Hematopoietic multipotent progenitor cell treated with erythropoietin and hydrocortisone succinate and interleukin-3 and kit ligand, for 8 days (in vitro differentiated cells): Measurements from ENCODE around the gene CAPN13.
A peak's percentile ranks its signal among the peaks of the same experiment; 100 is the strongest.

Source experiments
- DNase-seq: peaks from one replicate; pipeline ENCODE4 v3.0.0-alpha.2; 2015

The CAPN13 gene

DNA sequence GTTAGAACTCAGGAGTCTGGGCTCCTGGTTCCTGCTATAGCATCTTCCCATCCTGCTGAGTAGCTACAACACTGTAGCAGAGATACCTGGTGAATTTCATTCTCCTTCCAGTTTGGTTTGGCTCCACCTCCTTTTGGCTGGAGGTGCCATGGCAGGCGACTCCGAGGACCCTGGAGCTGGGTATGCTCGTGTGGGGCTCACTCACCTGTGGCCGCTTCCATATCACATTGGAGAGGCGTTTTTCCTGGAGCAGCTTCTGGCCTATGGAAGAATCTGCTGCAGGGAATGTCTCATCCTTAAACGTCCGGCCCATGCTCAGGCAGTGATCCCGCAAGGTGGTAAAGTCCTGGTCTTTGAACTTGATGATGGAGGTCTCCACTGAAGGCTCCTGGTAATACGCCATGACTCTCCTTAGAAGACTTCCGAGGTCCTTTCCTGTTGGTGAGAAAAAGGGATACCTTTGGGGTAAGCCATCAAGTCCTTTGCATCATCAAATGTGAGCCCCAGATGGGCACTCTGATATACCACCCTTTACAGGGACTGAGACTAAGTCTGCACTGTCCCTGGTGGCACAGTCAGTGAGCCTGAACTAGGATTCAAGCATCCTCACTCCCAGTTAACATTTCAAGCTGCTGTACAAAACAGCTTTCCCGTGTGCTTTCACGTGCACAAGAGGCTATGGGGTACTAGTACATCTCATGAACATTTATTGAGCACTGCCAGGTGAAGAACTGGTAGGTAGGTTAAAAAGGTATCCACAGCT lies 20.1 kb downstream of the CAPN13 start:
- no peak for DNase-seq

DNA sequence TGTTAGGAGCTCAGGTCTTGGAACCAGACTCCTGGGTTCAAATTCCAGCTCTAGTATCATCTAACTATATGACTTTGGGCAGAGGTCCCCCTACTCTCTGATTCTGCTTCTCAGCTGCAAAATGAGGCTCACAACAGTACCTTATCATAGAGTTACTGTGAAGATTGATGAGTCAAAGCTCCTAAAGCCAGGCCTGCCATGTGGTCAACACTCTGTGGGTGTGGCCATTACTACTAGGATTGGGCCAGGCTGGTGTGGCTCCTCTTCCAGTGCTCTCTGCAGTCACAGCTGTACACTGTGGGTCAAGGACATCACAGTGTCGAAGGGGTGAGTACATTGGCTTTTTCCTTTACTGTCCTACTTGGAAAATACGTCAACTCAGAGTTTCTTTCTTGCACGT lies 22.6 kb downstream of the CAPN13 start:
- no peak for DNase-seq

DNA sequence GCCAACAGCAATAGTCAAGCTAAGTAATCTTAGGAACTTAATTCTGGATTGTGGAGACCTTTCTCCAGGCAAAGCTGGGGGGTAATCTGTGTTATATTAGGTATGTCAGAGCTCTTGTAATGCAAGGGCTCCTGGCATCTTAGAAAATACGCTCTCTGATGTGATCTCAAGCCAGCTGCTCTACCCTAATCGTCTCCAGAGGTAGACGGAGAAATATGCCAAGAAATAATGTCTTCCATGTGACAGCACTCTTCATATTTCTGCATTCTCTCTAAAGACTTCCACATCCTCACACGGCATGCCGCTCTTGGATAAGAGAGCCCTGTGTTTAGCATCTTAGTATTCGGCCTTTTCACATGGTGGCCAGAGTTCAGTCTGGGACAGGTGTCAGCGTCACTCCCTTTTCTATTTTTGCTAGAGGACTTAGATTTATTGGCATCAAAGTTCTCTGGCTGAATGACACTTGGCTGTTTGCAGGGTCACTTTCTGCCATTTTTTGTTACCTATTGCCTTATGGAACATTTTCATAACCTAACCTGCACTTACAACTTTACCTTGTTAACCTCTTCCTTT lies 25.2 kb downstream of the CAPN13 start:
- DNase-seq, result no peak

DNA sequence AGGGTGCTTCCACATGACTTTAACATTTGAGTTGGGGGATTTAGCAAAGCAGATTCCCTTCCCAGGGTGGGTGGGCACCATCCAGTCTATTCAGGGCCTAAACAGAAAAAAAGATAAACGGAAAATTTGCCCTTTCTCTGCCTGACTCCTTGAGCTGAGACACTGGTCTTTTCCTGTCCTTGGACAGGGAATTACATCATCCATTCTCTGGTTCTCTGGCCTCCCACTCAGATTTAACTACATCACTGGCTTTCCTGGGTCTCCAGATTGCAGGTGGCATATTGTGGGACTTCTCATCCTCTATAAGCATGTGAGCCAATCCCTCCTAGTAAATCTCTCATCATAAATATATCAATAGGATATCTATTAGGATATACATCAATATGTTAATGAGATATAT lies 25.8 kb downstream of the CAPN13 start:
- no peak for DNase-seq

DNA sequence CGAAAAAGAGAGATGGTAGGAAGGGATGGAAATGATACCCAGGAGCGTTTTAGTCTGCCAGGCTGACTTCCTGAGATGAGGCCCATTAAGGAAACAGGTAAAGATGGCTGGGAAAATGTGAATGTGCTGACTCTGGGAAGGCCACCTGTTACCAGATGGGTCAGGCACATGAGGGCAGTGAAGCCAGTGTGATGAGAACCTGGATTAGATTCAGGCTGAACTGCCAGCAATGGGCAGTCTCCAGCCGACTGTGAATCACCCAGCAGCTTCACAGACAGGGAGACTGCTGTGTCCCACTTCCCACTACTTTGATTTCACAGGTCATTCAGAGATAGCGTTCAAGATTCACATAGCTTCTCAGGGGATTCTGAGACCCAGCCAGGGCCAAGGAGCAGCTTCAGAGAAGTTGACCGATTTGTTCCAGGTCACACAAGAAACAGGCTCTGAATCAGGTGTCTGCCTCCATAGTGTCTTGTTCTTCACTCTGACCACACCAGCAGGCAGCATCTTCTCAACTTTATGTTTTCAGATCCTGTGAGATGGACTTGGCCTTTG lies 26.4 kb downstream of the CAPN13 start:
- no peak for DNase-seq

DNA sequence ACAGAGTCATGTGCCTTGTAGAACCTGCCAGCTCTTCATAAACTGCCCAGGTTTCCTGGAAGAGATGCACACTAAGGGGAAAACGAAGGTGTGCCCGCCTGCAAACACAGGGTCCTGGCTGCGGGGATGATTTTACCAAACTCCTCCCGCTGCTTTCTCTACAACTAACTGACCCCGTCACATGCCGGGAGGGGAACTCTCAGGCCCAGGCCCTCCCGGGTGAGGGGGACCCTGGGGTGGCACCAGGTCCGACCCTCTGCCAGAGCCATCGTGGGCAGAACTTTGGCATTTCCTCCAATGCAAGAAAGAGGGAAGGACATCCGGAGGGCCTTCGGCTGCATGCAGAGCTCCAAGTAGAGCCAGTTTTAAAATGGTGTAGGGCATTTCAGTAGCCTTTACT lies 28.6 kb downstream of the CAPN13 start:
- no peak for DNase-seq

DNA sequence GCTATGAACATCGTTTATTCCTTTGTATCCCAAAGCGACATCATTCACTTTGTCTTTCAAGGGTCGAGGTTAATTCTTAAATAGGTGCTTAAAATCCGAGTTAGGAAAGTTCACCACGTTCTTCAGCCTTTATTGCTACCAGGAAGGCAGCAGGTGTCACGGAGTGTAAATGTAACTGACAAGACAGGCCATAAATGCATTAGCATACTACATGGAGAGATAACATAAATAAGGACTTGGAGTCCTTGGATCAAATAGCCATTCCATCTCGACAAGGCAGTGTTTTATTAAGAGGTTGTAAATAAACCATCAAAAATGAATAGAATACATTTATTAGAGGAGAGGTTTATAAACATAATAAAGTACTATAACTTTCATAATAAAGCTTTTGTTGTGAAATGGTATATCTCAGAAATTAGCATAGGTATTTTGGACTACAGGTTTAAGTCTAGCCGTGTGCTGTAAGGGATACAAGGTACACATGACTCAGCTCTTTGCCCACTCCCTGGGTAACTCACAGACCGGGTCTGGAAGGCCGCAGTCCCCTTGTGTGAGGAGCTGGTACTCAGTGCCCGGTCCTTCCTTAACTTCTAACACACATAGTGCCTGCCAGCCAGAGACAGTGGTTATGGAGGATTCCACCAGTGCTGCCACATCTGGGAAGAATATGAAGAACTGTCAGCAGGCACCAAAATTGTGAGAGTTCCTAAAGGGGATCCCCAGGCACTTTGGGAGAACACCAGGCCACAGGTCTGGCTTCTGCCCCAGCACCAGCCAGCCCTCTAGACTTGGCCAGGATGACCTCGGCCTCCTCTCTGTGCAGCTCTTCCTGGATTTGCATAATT lies 29.4 kb downstream of the CAPN13 start:
- DNase-seq, result no peak

DNA sequence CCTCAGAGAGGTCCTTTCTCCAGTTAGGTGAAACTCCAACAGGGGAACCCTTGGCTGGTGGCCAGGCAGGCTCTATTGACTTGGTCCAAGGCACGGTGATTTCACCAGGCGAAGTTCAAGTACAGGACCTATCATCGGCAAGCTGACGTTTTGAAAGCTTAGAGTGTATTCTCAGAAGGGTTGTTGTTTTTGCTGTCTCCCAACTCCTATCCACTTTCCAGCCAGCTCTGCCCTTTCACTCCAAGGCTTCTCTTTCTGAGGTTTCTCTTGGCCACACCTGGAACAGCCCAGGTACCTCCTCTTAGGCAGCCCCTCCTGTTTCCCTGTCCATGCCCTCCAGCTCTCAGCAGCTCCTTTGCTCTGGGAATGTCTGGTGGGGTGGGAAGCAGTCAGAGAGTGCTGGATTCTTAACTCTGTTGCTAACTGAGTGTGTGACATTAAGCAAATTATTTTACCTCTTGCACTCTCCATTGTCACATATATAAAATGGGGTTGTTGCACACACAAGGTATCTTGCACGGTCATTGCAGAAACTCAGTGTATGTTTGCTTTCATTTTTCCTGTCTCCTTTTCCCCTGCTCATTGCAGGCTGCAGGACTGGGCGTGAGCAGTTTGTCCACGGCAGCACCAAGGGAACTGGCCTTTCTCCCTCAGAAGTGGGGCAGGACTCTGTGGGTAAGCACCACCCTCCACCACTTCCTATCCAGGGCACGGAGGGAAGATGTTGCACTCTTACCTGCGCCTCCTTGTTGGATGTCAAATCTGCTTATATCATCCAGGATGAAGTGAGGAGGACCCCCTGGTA lies 30.2 kb downstream of the CAPN13 start:
- DNase-seq, result no peak

DNA sequence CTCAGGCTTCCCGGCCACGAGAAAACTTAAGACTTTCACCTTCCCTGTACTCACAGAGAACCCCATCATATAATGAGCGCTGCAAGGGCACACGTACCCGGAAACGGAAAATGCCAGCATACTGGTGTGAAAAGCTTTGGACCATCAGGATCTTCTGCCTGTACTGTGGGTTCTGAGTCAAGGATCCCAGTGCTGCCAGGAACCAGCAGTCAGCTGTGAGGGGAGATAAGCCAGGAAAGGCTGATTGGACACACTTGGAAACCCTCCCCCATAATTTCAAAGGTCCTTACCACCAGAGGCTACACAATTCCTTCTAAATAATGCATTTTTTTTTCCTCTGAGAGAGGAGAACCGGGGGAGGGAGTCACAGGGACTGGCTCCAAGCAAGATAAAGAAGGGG lies 31.4 kb downstream of the CAPN13 start:
- DNase-seq, result peak; percentile 9

DNA sequence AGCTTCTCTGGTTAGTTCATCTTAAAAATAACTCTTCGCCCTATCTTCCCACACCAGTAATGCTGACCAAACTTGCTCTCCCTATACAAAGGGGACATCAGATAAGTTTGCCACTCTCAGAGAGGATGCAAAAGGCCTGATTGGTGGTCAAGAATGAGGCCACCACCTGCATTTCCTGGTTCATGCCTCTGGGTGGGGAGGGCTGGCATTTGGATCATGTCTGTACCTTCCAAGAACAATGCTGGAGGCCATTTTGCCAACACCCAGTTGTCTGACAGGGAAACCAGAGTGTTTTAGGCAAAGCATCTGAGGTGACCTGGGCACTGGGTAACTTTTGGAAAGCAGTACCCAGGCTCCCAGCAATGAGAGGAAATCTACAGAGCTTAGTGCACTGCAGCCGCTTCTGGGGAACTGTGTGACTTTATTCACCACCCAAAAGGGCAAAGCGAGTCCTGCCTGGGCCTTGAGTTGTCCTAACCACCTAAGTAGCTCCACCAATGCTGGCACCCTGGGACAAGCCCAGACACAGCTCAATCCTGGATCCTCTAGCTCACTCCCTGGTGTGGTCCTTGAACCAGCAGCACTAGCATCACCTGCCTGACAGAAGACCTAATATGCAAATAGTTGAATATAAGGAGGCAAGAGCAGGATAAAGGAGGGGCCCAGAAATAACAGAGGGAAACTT lies 35.1 kb downstream of the CAPN13 start:
- DNase-seq, result no peak

DNA sequence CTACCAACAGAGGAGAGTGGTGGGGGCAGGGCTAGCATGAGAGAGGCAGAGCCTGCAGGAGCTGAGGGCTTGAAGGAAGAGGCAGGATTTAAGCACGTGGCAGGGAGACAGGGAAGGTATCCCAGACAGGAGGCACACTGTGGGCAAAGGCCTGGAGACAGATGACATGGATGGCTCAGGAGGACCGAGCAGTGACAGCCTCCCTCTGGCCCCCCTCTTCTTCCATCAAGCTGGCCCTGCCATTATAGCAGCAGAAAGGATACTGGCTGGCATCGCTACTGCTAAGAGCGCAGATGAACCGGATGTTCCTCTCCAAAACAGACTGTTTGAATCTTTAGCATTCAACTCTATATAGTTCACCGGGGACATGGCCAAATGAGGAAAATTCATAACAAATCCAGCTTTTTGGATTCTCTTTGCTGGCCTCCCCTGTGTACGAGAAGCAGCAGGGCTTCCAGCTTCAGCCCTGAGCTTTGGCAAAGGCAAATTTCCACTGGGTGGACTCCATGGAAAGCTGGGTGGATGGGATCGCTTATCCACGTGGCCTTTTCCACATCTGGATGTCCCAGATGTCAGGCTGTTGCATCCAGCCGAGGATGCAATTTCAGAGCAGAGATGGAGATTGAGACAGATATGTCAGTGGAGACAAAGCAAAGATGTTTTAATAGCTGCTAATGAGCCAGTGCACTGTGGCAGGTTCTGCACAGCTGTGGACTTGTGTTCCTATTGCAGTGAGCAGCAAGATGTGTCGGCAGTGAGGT lies 36.2 kb downstream of the CAPN13 start:
- DNase-seq, result no peak

DNA sequence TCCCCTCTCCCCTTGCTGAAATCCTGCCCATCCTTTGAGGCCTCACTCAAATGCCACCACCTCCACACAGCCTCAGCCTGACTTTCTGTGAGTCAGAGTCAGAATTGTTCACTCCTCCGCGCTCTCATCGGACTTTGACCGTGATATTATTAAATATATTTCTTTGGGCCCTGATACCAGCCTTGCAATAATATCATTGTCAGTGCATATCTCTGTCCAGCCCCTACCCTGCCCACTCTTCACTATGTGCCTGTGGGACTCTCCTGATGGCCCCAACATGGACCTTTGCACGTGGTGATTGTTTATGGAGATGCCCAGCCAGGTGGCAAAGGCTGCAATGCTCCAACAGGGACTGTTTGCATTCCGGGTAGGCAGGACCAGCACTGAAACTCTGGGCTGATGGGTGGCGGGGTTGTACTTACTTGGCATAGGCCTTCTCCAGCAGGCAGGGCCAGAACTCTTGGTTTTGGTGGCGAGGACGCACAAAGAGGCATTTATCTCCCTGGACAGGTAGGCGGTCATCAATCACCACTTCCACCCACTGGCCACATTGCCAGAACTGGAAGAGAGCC lies 37.3 kb downstream of the CAPN13 start:
- DNase-seq, result no peak

DNA sequence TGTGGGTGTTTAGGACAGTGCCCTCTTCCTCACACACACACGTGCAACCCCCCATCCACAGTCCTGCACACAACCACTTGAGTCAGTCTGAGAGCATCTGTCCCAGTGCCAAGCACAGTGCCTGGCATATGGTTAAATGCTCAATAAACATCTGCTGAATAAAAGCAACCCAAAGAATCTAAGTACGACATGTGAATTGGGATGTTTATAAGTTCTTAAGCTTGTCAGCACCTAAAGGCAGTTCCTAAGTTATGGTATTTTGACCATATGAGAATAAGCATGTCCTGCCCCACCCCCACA lies 37.8 kb downstream of the CAPN13 start:
- no peak for DNase-seq

DNA sequence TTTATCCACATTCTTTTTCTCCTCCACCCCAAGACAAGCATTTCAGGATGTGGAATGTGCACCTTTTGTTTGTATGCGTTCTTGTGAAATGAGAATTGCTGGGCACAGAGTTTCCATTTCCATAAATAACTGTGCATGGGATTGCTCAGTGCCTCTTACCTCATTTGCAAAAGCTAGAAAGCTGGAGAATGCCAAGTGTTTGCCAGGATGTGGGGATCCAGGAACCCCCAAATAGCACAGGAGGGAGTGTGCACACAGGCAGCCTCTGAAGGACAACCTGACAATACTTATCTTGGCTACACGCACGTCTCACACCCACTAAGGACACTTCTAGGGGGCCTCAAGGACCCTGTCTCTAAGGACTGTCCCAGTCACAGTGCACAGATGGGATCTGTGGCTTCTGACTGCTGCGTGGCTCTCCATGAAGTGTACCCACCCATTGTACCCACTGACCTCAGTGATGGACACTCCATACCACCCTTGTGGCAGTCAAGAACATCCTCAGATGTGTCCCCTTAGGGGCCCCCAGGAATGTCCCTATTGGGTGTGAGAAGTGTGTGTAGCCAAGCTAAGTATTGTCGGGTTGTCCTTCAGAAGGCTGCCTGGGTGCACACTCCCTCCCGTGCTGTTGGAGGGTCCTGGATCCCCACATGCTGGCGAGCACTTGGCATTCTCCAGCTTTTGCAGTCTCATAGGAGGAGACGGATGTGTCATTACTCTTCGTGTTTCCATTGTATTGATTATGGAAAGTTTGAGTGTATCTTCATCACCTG lies 38.4 kb downstream of the CAPN13 start:
- DNase-seq, result no peak

DNA sequence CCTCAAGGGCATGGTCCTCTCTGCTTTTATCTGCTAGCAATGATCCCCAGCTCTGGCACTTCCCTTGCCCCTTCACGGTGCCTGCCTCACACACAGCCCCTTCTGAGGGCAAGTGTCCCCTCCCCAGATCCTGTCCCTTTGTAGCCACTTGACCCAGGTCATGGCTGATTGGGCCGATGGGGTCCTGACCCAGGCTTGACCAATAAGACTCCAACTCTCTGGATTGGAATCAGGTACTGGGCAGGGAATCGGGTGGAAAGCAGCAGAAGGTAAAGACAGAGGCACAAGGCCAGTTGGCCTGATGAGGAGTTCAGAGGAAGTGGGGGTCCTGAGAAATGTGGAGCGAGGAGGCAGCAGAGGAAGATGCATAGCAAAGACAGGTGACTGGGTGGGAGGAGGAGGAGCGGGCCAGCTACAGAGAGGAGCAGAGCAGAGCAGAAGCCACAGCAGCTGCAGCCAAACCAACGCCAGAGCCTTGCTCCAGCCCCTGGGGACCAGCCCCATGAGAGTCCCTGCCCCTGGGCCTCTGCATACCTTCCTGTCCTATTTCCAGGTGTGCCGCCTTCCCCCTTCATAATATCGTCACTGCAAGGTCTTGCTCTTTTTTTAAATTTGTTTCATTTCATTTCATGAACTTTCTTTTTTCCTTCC lies 39.1 kb downstream of the CAPN13 start:
- DNase-seq, result no peak

DNA sequence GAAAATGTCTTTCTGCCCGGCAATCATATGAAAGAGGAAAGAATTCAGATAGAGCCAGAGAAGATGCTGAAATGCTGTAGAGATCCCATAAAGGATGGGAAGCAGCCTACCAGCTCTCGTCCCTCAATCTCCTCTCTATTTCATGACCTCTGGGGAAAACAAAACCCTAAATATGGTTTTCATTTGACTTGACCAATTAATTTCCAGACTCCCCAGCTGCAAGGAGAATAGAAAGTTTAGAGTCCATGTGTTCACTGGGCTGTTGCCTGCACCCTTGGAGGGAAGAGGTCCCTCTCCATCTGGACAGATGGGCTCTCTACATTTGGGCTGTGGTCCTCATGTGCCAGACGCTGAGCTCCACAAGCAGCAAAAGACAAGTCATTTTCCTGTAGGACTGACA lies 40.6 kb downstream of the CAPN13 start:
- DNase-seq, result no peak

DNA sequence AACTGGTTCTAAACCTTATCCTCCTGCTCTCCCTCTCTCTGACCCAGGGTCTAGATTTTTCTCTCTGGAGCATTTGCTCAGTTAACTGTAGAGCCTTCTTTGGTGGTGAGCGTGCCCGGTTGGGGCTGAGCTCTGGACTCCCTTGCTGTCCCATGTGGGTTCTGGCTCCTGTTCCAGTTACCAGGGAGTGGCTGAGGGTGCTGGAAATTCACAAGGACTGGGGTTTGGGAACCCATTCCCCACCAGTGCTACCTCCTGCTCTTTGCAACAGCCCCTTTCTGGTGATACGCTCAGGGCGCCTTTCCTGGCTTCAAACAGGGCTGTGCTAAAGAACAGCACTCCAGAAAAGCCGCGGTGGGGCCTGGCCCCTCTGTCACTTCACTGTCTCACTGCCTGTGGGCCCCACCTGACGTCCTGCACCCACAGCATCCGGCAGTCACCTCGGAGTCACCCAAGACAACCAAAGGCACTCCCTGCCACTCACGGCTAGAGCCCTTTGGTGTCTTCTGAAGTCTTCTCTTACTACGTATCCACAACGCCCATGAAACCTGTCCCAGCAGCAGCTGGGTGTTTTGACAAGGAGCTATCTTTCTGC lies 41.3 kb downstream of the CAPN13 start:
- no peak for DNase-seq

DNA sequence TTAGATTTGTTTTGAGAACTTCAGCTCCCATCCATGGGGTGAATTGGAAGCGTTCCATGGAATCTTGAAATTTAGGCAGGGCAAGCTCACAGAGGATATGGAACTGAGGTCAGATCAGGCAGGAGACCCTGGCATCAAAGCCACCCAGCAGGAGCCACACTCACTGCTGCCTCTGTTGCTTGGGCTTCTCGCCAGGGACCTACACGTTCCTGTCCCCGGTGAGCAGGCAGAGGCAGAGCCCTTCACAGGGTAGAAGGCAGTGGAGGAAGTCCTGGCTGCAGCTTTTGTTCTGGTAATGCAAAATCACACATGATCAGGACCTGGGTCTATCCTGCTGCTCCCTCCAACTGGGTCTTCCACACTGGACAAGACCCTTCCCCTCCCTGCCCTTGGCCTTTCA lies 42.1 kb downstream of the CAPN13 start:
- DNase-seq, result no peak

DNA sequence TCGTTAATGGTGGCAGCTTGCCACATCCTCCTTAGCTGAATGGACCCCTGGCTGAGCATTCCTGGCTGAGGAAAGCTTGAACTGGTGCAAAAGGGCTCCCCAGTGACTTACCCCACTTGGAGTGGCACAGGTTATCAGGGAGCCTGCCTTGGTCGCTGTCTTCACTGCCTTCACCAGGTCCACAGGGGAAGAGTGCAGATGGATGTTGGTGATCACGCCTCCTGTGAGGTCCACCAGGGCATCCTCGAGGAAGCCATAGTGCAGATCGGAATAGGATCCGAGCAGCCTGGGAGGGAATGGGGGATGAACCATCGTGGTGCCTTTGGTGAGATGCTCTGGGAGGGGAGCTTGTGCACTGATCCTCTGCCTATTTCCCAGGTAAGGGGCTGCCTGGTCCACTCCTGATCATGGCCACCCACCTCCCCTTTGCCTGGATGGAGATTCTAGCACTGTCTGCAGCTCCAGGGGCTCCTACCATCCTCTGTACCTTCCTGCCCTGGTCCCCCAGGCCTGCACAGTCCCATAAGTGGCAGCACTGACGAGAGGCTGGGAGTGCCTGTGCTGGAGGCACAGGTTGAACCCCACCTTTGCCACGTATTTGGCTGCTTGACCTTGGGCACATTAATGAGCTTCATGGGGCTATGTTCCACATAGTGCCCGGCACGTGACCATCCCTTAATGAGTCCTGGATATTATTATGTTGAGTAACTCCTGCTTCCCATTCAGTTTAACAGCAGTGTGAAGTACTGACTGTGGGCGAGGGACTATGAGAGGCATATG lies 43.0 kb downstream of the CAPN13 start:
- DNase-seq, result no peak
